Measurements from ENCODE around the gene CTXND2. TPM values are rescaled to one million over a fixed set of nuclear protein-coding genes. Genes with fewer than 3 reads are reported as not detected.
"Not testable (repeated sequence)": the region's sequence is repeated elsewhere in the genome, so short reads cannot be mapped to it uniquely, and the experiment has no call there.

Gene CTXND2
- total RNA-seq, 3 donors from 2014 or later = not detected

- DNase-seq (no peak), ATAC-seq (no peak)
- Histone ChIP-seq H3K9me3 (peaks cover 4% of the 10 kb centered on the region), H3K36me3 (ENCODE audit: low read depth) (peaks cover 18% of the 10 kb centered on the region), H3K4me3 (no peak overlapping the region), H3K4me1 (ENCODE audit: low read depth) (peaks cover 10% of the 10 kb centered on the region)
- no peak for TF ChIP-seq CTCF (IDR thresholded peaks at IDR 0.05)
- intact Hi-C loops (cut with DNase I, micrococcal nuclease) = loop anchor here in 1 of 2 donors (10.0 kb wide), 1 partner anchor 47 kb away; the partner anchor contains the start of gene CERS2
Observed at GRCh38 chr1:150927624-150928023, 40.7 kb downstream of the CTXND2 start.

- no peak for DNase-seq
- intact Hi-C loops (cut with DNase I, micrococcal nuclease) = loop anchor here in 1 of 2 donors (10.0 kb wide), 1 partner anchor 47 kb away; the partner anchor contains the start of gene CERS2
- ATAC-seq = no peak
- Histone ChIP-seq H3K4me3 (no peak overlapping the region), H3K36me3 (ENCODE audit: low read depth) (peaks cover 21% of the 10 kb centered on the region), H3K4me1 (ENCODE audit: low read depth) (peaks cover 10% of the 10 kb centered on the region), H3K9me3 (peaks cover 4% of the 10 kb centered on the region)
- TF ChIP-seq CTCF (IDR thresholded peaks at IDR 0.05) = no peak
Observed at GRCh38 chr1:150928286-150928685, 41.4 kb downstream of the CTXND2 start.

GRCh38 chr1:150928775-150929174, 41.8 kb downstream of the CTXND2 start:
- DNase-seq, ATAC-seq, H3K4me3 ChIP-seq, H3K9me3 ChIP-seq: not testable (repeated sequence)
- peaks cover 21% of the 10 kb centered on the region for H3K36me3 ChIP-seq (ENCODE audit: low read depth)
- peaks cover 10% of the 10 kb centered on the region for H3K4me1 ChIP-seq (ENCODE audit: low read depth)
- intact Hi-C loops (cut with DNase I, micrococcal nuclease) = loop anchor here in 1 of 2 donors (10.0 kb wide), 1 partner anchor 46 kb away; the partner anchor contains the start of gene CERS2

GRCh38 chr1:150931773-150932172, 44.8 kb downstream of the CTXND2 start:
- DNase-seq = no peak
- peaks cover 18% of the 10 kb centered on the region for H3K36me3 ChIP-seq (ENCODE audit: low read depth)
- H3K4me1 ChIP-seq (ENCODE audit: low read depth) = peaks cover 11% of the 10 kb centered on the region
- no peak overlapping the region for H3K4me3 ChIP-seq
- peaks cover 4% of the 10 kb centered on the region for H3K9me3 ChIP-seq
- intact Hi-C loops (cut with DNase I, micrococcal nuclease) = no loop called here
- TF ChIP-seq CTCF (IDR thresholded peaks at IDR 0.05) = no peak
- no peak for ATAC-seq

GRCh38 chr1:150944856-150945255, 57.9 kb downstream of the CTXND2 start:
- no peaks in the 10 kb centered on the region for H3K9me3 ChIP-seq
- H3K4me1 ChIP-seq (ENCODE audit: low read depth) = no peaks in the 10 kb centered on the region
- intact Hi-C loops (cut with DNase I, micrococcal nuclease) = no loop called here
- peaks cover 31% of the 10 kb centered on the region for H3K36me3 ChIP-seq (ENCODE audit: low read depth)
- H3K4me3 ChIP-seq = no peak overlapping the region
- DNase-seq (no peak), ATAC-seq (no peak)
- no peak for TF ChIP-seq CTCF (IDR thresholded peaks at IDR 0.05)

- H3K9me3 ChIP-seq = no peaks in the 10 kb centered on the region
- intact Hi-C loops (cut with DNase I, micrococcal nuclease) = no loop called here
- peaks cover 9% of the 10 kb centered on the region for H3K36me3 ChIP-seq (ENCODE audit: low read depth)
- ATAC-seq (no peak), DNase-seq (no peak)
- no peaks in the 10 kb centered on the region for H3K4me1 ChIP-seq (ENCODE audit: low read depth)
- no peak overlapping the region for H3K4me3 ChIP-seq
- TF ChIP-seq CTCF (IDR thresholded peaks at IDR 0.05) = no peak
Observed at GRCh38 chr1:150954708-150955107, 67.8 kb downstream of the CTXND2 start.

Measured in mucosa of descending colon (tissue), 3 donors.